ENCODE data around the gene AAMDC. TPM values are rescaled to one million over a fixed set of nuclear protein-coding genes. Genes with fewer than 3 reads are reported as not detected.
"Not testable (repeated sequence)": the region's sequence is repeated elsewhere in the genome, so short reads cannot be mapped to it uniquely, and the experiment has no call there.

AAMDC gene
- total RNA-seq, 1 experiment from 2014 or later, result 37.7 TPM

DNA sequence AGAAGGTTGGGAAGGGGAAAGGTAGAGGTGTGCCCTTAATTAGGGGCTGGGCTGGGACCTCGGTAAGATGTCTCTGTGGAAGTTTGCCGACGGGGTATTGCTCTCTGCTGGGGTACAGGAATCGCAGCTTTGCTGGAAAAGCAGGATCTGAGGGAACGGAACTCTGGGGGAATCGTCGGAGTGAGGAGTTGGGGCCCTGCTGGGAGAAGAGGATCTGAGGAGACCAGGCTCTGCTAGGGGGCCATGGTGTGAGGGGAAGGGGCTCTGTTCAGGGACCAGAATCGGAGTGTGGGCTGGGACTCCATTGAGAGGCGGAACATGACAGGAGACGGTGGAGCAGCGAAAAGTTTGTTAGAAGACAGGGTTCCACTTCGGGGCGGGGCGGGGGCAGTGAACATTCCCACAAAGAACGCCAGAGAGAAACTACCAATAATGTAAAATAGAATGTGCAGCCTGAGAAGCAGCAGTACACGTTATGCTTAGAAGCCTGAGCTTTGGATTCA, 456 bp downstream of the AAMDC start:
- peak; percentile 26 for DNase-seq (ENCODE audit: low spot score)

DNA sequence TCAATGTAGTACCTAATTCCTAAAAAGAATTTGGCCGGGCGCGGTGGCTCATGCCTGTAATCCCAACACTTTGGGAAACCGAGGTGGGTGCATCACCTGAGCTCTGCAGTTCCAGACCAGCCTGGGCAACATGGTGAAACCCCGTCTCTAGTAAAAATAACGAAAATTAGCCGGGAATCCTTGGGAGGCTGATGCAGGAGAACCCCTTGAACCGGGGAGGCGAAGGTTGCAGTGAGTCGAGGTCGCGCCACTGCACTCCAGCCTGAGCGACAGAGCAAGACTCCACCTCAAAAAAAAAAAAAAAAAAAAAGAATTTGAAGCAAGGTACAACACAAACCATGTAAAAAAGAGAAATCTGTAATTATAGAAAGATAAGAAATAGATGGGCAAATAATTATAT, 1.2 kb downstream of the AAMDC start:
- DNase-seq (ENCODE audit: low spot score), result not testable (repeated sequence)

DNA sequence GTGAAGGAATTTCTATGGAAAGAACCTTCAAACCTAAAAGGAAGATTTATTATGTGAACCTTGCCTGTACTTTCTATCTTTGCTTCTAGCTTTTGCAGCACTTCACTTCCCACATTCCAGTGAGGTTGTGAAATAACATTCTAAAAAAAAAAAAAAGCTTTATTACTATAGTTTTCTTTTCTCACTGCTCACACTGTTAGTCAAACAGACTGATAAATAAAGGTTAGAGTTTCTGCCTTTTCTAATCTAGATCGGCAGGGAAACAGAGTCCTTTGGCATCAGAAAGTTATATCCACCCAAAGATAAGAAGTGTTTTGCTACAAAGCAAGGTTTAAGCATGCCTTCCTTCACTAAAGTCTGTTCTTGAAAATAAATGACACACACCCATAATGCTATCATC, 2.8 kb downstream of the AAMDC start:
- no peak for DNase-seq (ENCODE audit: low spot score)

DNA sequence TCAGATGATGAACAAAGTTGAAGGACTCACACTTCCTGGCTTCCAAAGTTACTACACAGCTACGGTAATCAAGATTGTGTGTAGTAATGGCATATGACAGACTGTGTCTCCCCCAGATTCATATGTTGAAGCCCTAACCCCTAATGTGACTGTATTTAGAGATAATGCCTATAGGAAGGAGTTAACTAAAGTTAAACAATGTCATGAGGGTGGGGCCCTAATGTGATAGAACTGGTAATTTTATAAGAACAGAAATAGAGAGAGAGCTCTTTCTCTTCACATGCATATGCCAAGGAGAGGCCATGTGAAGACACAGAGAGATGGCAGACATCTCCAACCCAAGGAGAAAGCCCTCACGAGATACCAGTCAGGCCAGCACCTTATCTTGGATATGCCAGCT, 8.0 kb downstream of the AAMDC start:
- no peak for DNase-seq (ENCODE audit: low spot score)

DNA sequence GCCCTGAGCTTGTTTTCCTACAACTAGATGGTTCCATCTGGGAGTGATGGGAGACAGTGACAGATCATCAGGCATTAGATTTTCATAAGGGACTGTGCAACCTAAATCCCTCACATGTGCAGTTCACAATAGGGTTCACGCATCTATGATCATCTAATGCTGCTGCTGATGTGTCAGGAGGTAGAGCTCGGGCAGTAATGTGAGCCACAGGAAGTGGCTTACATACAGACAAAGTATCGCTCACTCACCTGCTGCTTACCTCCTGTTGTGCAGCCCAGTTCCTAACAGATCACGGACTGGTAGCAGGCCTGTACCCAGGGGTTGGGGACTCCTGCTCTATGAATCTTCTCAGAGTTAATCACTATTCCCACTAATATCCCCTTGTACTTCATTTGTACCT, 12.4 kb downstream of the AAMDC start:
- DNase-seq (ENCODE audit: low spot score), result no peak

DNA sequence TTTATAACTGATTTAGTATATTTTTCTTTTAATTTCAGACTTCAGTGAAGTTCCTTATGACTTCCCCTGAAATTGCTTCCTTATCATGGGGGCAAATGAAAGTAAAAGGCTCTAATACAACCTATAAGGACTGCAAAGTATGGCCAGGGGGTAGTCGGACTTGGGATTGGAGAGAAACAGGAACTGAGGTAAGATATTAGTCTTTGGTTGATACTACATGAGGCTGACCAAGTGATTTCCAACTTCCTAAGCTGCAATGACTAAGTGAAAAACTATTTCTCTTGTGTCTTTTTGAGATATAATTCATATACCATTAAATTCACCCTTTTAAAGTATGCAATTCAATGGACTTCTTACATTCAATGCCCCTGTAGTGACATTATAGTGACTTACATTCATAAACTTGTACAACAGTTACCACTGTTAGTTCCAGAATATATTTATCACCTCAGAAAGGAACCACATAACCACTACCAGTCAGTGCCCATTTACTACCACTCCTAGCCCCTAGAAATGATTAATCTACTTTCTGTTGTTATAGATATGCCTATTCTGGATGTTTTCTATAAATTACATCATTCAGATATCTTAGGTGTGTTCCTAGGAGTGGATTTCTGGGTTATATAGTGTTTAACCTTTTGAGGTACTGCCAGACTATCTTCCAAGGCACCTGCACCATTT, 21.6 kb downstream of the AAMDC start:
- peak; percentile 59 for DNase-seq (ENCODE audit: low spot score)

DNA sequence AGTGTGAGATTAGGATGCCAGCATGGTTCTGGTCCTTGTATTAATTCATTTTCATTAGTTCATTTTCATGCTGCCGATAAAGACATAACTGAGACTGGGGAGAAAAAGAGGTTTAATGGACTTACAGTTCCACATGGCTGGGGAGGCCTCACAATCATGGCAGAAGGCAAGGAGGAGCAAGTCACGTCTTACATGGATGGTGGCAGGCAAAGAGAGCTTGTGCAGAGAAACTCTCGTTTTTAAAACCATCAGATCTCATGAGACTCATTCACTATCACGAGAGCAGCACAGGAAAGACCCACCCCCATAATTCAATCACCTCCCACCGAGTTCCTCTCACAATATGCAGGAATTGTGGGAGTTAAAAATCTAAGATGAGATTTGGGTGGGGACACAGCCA, 22.8 kb downstream of the AAMDC start:
- not testable (repeated sequence) for DNase-seq (ENCODE audit: low spot score)

DNA sequence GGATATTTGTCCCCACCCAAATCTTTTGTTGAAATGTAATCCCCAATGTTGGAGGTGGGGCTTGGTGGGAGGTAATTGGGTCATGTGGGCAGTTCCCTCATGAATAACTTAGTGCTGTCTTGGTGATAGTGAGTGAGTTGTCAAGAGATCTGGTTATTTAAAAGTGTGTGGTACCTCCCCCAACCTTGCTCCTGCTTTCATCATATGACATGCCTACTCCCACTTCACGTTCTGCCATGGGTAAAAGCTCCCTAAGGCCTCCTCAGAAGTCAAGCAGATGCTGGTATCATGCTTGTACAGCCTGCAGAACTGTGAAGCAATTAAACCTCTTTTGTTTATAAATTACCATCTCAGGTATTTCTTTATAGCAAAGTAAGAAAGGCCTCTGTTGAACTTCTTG, 30.6 kb downstream of the AAMDC start:
- DNase-seq (ENCODE audit: low spot score), result no peak

DNA sequence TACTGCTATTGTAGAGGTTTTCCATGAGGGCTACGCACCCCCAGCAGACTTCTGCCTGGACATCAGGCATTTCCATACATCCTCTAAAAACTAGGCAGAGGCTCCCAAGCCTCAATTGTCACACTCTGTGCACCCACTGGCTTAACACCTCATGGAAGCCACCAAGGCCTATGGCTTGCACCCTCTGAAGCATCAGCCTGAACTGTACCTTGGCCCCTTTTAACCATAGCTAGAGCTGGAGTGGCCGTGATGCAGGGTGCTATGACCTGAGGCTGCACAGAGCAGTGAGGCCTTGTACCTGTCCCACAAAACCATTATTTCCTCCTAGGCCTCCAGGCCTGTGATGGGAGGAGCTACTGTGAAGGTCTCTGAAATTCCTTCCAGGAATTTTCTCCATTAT, 33.9 kb downstream of the AAMDC start:
- DNase-seq (ENCODE audit: low spot score), result no peak

DNA sequence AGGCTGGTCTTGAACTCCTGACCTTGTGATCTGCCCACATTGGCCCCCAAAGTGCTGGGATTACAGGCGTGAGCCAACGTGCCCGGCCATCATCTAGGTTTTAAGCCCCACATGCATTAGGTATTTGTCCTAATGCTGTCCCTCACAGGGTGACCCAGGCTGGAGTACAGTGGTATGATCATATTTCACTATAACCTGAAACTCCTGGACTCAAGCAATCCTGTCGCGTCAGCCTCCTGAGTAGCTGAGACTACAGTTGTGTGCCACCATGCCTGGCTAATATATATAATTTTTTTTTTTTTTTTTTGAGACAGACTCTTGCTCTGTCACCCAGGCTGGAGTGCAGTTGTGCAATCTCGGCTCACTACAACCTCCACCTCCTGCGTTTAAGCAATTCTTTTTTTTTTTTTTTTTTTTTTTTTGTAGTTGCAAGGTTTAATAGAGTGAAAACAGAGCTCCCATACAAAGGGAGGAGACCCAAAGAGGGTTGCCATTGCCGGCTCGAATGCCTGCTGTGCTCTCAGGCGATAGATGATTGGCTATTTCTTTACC, 37.0 kb downstream of the AAMDC start:
- DNase-seq (ENCODE audit: low spot score), result not testable (repeated sequence)

DNA sequence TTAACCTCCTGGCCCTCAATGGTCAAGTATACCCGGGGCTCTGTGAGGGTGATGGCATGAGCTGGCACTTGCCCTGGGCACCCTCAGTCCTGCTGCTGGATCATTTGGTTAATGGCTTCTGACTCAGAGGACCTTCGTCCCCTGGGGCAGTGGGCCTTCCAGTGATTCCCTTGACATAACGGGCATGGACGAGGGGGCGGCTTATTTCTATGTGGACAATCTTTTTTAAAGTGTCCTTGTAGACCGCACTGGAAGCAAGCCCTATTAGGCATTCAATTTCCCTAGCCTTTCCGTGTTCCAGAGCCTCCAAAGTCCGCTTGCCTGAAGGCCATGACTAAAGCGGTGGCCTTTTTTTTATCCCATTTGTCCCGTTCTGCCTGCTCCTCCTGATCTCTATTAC, 40.5 kb downstream of the AAMDC start:
- not testable (repeated sequence) for DNase-seq (ENCODE audit: low spot score)

DNA sequence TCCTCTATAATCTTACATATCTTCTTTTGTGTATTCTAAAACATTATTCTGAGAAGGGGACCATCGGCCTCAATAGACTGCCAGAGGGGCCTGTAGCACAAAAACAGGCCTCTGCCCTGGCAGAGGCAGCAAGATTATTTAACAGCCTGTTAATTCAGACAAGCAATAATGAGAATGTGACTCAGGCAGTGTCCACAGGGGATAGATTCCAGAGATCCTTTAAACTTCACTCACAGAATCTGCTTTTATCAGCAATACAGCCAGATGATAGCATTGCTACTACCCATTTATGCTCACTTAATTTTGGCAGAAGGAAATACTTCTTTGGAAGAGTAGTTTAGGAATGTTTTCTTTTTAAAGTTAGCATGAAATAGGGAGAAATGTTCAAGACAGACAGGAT, 44.9 kb downstream of the AAMDC start:
- no peak for DNase-seq (ENCODE audit: low spot score)

DNA sequence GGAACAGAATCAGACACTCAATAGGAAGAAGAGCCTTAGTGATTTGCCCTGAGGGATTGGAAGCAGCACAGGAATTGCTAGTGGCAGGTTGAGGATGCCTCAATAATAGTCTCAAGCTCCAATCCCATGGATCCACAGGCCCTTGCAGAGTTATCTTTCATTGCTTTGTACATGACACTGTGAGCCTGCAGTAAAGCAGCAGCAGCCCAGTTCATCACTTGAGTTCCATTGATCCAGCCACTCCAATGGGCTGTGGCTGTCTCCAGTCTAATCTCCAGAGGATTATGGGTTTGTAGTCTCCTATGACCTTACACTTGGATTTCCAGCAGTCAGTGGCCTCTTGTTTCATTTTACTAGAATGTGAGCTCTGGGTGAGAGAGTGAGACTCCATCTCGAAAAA, 45.4 kb downstream of the AAMDC start:
- DNase-seq (ENCODE audit: low spot score), result no peak

DNA sequence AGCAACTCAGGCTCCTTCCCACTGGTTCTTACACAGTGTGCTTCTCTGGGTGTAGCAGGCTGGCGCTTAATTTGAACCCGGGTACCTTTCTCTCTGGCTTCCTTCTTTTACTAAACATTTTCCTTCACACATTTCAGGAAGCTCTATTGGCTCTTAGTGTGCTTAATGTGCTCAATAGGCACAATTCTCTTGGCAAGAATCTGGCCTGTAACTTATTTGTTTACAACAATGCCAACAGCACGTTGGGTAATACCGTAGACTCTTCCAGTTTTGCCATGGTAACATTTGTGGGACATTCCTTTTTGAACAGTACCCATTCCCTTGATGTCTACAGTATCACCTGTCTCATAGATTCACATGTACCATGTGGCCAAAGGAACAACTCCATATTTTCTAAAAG, 47.8 kb downstream of the AAMDC start:
- DNase-seq (ENCODE audit: low spot score), result no peak

DNA sequence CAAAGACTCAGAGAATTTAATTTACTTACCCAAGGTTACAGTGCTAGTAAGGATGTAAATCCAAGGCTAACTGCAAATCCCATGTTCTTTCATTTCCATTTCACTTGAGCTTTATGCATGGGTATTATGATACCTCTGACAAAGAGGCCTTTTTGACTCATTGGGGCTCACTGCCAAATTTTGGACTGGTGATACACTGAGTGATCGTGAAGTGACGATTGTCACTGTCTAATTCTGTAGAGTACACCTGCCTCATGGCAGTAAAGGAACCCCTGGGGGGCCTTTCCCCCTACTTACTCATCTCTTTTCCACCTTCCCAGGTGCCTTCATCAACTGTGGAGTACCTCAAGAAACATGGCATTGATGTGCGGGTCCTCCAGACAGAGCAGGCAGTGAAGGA, 50.9 kb downstream of the AAMDC start:
- DNase-seq (ENCODE audit: low spot score), result no peak

DNA sequence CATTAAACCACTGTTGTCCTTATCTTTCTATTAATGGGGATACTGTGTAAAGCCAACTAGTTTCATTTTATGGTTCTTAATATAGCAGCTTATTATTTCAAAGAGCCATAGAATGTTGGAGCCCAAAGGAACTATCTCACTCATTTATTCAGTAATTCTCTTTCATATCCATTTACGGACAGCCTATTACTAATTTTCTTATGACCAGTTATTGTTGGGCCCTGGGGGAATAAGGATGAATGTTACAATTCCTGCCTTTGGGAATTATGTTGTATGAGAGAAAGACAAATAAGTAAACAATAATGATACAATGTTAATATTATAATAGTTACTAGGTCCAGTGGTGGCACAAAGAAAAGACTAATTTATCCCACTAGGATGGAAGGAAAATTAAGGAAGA, 52.4 kb downstream of the AAMDC start:
- DNase-seq (ENCODE audit: low spot score), result no peak

DNA sequence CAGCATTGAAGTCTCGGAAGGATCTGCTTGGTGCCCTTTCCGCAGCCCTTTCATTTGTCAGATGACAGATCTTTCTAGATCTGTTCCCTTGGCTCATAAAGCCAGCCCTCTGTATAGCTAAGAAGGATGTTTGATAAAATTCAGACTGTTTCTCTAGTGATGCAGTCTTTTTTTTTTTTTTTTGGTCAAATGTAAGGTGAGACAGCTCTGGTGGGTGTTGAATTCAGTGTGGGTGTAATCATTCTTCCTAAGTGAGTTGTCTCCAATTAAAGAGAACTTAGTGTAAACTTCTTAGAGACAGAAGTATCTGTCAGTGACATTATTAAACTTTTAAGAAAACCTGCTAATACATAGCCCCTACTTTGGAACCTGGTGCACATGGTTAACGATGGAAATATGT, 53.3 kb downstream of the AAMDC start:
- DNase-seq (ENCODE audit: low spot score), result no peak

DNA sequence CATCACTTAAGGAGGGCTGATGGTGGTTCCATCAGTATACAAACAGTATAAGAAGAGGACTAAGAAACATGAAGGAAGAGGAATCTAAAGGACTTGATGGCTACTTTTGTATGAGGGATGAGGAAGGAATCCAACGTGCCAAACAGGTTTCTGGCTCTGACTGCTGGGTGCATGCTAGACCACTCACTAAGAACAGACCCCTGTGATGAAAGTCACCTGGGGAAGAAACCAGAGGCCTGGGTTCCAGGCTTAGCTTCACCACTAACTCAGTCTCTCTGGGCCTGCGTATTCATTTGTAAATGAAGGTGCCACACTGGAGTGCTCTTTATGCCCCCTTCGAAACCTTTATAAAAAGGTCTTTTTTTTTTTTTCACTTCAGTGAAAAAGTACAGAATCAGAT, 55.1 kb downstream of the AAMDC start:
- no peak for DNase-seq (ENCODE audit: low spot score)

DNA sequence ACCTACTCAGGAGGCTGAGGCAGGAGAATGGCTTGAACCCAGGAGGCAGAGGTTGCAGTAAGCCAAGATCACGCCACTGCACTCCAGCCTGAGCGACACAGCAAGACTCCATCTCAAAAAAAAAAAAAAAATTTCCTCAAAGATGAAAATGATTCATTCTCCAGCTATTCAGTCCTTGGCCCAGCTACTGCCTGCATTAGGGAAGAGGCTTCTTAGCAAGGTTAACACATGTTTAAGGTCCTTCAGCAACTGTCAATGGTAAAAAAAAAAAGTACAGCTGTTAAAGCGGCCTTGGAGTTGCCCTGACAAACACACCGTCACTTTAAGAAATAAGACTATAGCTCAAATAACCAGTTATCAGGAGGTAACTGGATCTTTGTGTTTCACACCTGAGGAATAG, 57.3 kb downstream of the AAMDC start:
- DNase-seq (ENCODE audit: low spot score), result peak; percentile 66

DNA sequence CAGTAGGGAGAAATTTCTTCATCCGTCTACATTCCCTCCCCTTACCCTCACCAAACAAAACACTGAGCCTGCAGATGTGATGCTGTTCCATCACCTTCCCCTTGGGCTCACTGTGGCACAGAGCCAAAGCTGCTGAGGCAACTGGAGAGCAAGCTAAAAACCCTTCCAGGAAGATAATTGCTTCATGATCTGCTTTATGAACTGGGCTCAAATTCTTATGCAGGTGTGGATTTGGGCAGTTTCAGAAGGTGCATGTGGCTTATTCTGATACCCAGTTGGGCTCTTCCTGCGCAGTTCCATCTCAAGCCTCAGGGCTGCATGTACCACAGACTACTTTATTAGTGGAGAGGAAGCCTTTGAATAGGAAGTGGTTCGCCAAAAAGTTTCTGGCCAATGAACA, 58.3 kb downstream of the AAMDC start:
- DNase-seq (ENCODE audit: low spot score), result no peak

DNA sequence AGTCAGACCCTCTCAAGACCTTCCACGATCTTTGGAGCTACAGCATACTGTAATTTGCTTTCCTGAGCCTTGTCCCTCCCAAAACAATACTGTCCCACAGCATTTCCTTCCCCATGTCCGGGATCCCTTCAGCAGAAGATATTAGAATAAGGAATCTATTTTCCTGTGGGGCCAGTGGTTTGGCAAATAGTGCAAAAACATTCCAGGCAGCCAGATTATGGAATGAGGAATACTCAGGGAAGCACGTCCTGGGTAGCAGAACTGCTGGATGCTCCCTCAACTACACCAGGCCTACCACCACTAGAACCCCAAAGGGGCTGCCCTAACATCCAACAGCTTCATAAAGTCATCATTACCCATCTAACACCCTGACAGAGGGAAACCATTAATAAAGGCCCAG, 61.5 kb downstream of the AAMDC start:
- DNase-seq (ENCODE audit: low spot score), result no peak

DNA sequence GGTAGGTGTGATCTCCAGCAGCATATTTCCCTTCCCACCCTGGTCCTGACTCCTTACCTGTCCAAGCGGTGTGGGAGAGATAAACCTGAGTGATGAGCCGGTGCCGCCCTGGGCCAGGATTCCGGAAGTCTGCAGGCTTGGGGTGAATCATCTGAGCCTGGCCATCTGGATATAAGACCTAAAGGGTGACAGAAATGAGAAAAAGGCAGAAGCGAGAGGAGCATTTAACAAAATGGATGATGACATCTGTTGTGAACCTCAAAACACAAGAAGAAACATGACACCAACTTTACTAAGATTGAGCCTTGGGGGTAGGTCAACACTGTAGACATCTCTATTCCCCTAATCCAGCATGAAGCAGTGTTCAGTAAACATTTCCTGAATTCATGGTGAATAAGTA, 62.8 kb downstream of the AAMDC start:
- DNase-seq (ENCODE audit: low spot score), result no peak

DNA sequence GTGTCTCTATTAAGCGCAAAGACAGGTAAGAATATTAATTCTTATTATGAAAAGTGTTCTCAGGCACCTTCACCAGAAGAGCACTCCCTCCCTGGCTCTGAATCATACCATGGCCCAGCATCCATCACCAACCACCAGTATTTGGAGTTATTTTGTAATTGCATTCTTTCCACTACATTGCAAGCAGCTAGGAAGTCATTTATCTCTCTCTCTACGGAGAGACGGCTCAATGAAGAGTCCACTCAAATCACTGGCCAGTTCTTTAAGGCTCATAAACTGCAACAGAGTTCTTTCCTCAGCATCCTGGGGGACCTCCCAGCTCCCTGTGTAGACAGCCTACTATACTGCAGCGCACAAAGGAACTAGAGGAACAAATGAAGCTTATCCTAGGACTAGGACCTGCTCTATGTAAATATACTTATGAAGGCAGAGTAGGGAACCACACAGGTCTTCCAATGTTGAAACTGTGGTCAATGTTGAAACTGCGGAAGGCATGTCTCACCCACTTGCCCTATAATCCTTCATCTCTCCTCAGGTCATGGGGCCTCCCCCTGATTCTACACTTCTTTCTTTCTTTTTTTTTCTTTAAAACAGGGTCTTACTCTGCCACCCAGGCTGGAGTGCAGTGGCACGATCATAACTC, 63.4 kb downstream of the AAMDC start:
- DNase-seq (ENCODE audit: low spot score), result peak; percentile 58

DNA sequence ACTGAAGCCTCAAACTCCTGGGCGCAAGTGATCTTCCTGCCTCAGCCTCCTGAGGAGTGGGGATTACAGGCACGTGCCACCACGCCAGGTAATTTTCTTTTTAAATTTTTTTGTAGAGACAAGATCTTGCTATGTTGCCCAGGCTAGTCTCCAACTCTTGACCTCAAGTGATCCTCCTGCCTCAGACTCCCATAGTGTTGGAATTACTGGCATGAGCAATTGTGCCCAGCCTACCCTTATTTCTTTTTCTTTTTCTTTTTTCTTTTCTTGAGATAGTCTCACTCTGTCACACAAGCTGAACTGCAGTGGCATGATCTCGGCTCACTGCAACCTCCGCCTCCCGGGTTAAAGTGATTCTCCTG, 63.9 kb downstream of the AAMDC start:
- no peak for DNase-seq (ENCODE audit: low spot score)
